ENCODE data around the gene PRCD. TPM values are rescaled to one million over a fixed set of nuclear protein-coding genes. Genes with fewer than 3 reads are reported as not detected.

Gene PRCD
- total RNA-seq, 1 experiment from 2014 or later = 2.5 TPM

- Histone ChIP-seq H3K36me3 (ENCODE audit: low read depth, low read length) (no peaks in the 10 kb centered on the region), H3K4me2 (ENCODE audit: low read length) (no peak overlapping the region), H3K9me2 (replicated peaks; ENCODE audit: low read length) (no peaks in the 10 kb centered on the region), H3K4me3 (ENCODE audit: low read length) (no peak overlapping the region), H3F3A (ENCODE audit: low read length, unreplicated experiment) (no peaks in the 10 kb centered on the region), H2AFZ (ENCODE audit: low read length) (no peak overlapping the region), H3K9ac (ENCODE audit: low read length) (no peak overlapping the region), H3K4me1 (ENCODE audit: insufficient read depth, low read length) (peaks cover 34% of the 10 kb centered on the region), H3K27ac (ENCODE audit: low read length) (no peak overlapping the region), H3K79me2 (ENCODE audit: low read length) (no peaks in the 10 kb centered on the region), H3K9me3 (ENCODE audit: low read length) (no peaks in the 10 kb centered on the region), H3K27me3 (ENCODE audit: low read length) (no peaks in the 10 kb centered on the region), H4K20me1 (ENCODE audit: low read length) (no peaks in the 10 kb centered on the region)
- no TSS peak for BruUV-seq (replicated peaks)
- intact Hi-C loops (cut with micrococcal nuclease) = no loop called here
- DNase-seq (no peak), ATAC-seq (no peak)
- ChIA-PET CTCF (interaction anchor here (0.6 kb wide), 2 partner anchors 16 to 78 kb away, joined by 3 read pairs; no protein-coding TSS in a partner anchor), POLR2A (ENCODE audit: unreplicated experiment) (interaction anchor here (0.6 kb wide), 1 partner anchor 32 kb away, joined by 12 read pairs; no protein-coding TSS in a partner anchor)
- no peak for TF ChIP-seq CTCF (conservative IDR thresholded peaks at IDR 0.05; ENCODE audit: low read depth, low read length)
- no peak for TF ChIP-seq EZH2phosphoT487 (IDR thresholded peaks at IDR 0.05; ENCODE audit: borderline replicate concordance, low read length)
- no peak for TF ChIP-seq EZH2 (IDR thresholded peaks at IDR 0.05; ENCODE audit: low read length, unreplicated experiment)
Measured at GRCh38 chr17:76594690-76595089, 54.8 kb downstream of the PRCD start.

Other genes starting within 250 kb of the PRCD start
- 2.2 and 5.7 TPM in 2 replicates for gene QRICH2, start 231.8 kb upstream of the PRCD start, total RNA-seq (2014; rRNA removed)
- 43.9 and 47.8 TPM in 2 replicates for gene PRPSAP1, start 186.1 kb upstream of the PRCD start, total RNA-seq (2014; rRNA removed)
- 54.2 and 59.7 TPM in 2 replicates for gene SPHK1, start 155.4 kb upstream of the PRCD start, total RNA-seq (2014; rRNA removed)
- gene UBE2O, start 86.9 kb upstream of the PRCD start, total RNA-seq (2014; rRNA removed) = 64.7 and 77.3 TPM in 2 replicates
- gene AANAT, start 72.4 kb upstream of the PRCD start, total RNA-seq (2014; rRNA removed) = not detected in 2 replicates
- 52.3 and 74.8 TPM in 2 replicates for gene RHBDF2, start 38.6 kb upstream of the PRCD start, total RNA-seq (2014; rRNA removed)
- gene CYGB, start 2.3 kb upstream of the PRCD start, total RNA-seq (2014; rRNA removed) = 0.40 and 0.62 TPM in 2 replicates
- gene ST6GALNAC2, start 45.8 kb downstream of the PRCD start, total RNA-seq (2014; rRNA removed) = 1.0 and 6.4 TPM in 2 replicates
- gene ST6GALNAC1, start 103.7 kb downstream of the PRCD start, total RNA-seq (2014; rRNA removed) = 2.6 and 4.1 TPM in 2 replicates
- gene MXRA7, start 170.9 kb downstream of the PRCD start, total RNA-seq (2014; rRNA removed) = 98.3 and 148 TPM in 2 replicates
- 39.0 and 49.8 TPM in 2 replicates for gene JMJD6, start 186.6 kb downstream of the PRCD start, total RNA-seq (2014; rRNA removed)
- 48.1 and 58.7 TPM in 2 replicates for gene METTL23, start 186.8 kb downstream of the PRCD start, total RNA-seq (2014; rRNA removed)
- gene SRSF2, start 197.3 kb downstream of the PRCD start, total RNA-seq (2014; rRNA removed) = 562 and 859 TPM in 2 replicates
- gene MFSD11, start 198.1 kb downstream of the PRCD start, total RNA-seq (2014; rRNA removed) = 16.6 and 17.3 TPM in 2 replicates

All from PC-3 (cell line).